Common myeloid progenitor, CD34-positive (primary cell): ENCODE measurements around the gene TFF1.

ENCODE experiments used
- CTCF ChIA-PET: fragments of 350-600 bp; sonication (Branson Sonifier 250); formaldehyde crosslinking; loops from one replicate; lab custom pipeline; 2021; ENCODE audit warnings: antibody characterized with exemption; lab: Charles Lee
- POLR2A ChIA-PET: fragments of 350-600 bp; sonication (Branson Sonifier 250); formaldehyde crosslinking; loops from one replicate; lab custom pipeline; 2021; ENCODE audit warnings: antibody characterized with exemption; lab: Charles Lee
- DNase-seq, 3 donors: peaks; one replicate each; pipeline versions ENCODE4 v3.0.0 to v3.0.0-alpha.2; 2013
- H3K27ac ChIP-seq, 2 experiments: 1 replicate in 1 of 2; 2 replicates in 1 of 2; pipeline ENCODE4 v1.7.0; 2013; ENCODE audit warnings: inconsistent platforms in 2 of 2, low read length in 2 of 2, mild to moderate bottlenecking in 2 of 2, low read depth in 1 of 2, moderate library complexity in 1 of 2; ENCODE audit not compliant: severe bottlenecking in 2 of 2, insufficient read depth in 1 of 2, poor library complexity in 1 of 2
- H3K27me3 ChIP-seq, 5 experiments: replicated peaks in 2 of 5; 1 replicate in 3 of 5; 2 replicates in 2 of 5; pipeline versions ENCODE4 v1.6.1 to v1.7.0; 2013; ENCODE audit warnings: low read length in 4 of 5, mild to moderate bottlenecking in 2 of 5, moderate library complexity in 2 of 5, inconsistent platforms in 1 of 5; ENCODE audit not compliant: insufficient read depth in 5 of 5, control insufficient read depth in 4 of 5
- H3K36me3 ChIP-seq, 4 experiments: 1 replicate in 2 of 4; 2 replicates in 2 of 4; pipeline versions ENCODE4 v1.6.1 to v1.7.0; 2013; ENCODE audit warnings: low read length in 3 of 4, control low read depth in 1 of 4, mild to moderate bottlenecking in 1 of 4; ENCODE audit not compliant: control insufficient read depth in 4 of 4, insufficient read depth in 4 of 4
- H3K4me1 ChIP-seq, 4 experiments: 1 replicate in 3 of 4; 2 replicates in 1 of 4; pipeline versions ENCODE4 v1.6.1 to v1.7.1; 2013; ENCODE audit warnings: low read length in 3 of 4, mild to moderate bottlenecking in 3 of 4, control low read depth in 1 of 4, inconsistent platforms in 1 of 4, moderate library complexity in 1 of 4; ENCODE audit not compliant: control insufficient read depth in 4 of 4, insufficient read depth in 4 of 4; ENCODE audit errors: control extremely low read depth in 1 of 4
- H3K4me3 ChIP-seq, 7 experiments: 1 replicate in 4 of 7; 2 replicates in 3 of 7; pipeline versions ENCODE4 v1.5.1 to v1.7.0; 2013; ENCODE audit warnings: mild to moderate bottlenecking in 7 of 7, low read length in 6 of 7, moderate library complexity in 6 of 7, inconsistent platforms in 2 of 7, low read depth in 2 of 7, control low read depth in 1 of 7; ENCODE audit not compliant: insufficient read depth in 4 of 7, control insufficient read depth in 1 of 7; ENCODE audit errors: extremely low read depth in 1 of 7
- H3K9me3 ChIP-seq, 5 experiments: 1 replicate in 4 of 5; 2 replicates in 1 of 5; pipeline versions ENCODE4 v1.6.1 to v1.7.1; 2013; ENCODE audit warnings: low read length in 4 of 5, mild to moderate bottlenecking in 2 of 5, inconsistent platforms in 1 of 5, low read depth in 1 of 5, moderate library complexity in 1 of 5; ENCODE audit not compliant: control insufficient read depth in 4 of 5, insufficient read depth in 2 of 5; ENCODE audit errors: control extremely low read depth in 1 of 5
- WGBS: methylation state at CpG from one replicate; pipeline ENCODE4 v1.1.5; 2013; ENCODE audit not compliant: insufficient coverage; 5-methylcytosine and 5-hydroxymethylcytosine counted together

TFF1 gene

GRCh38 chr21:42377951-42378340, 11.6 kb upstream of the TFF1 start:
- Histone ChIP-seq H3K9me3 (peaks cover 2 to 17% (median 10%) of the 10 kb centered on the region in 5 experiments), H3K4me3 (no peak overlapping the region), H3K27ac (no peak overlapping the region), H3K36me3 (no peaks in the 10 kb centered on the region), H3K4me1 (no peaks in the 10 kb centered on the region), H3K27me3 (peaks cover 0 to 3% (median 0%) of the 10 kb centered on the region in 5 experiments)
- no peak for DNase-seq
- CTCF ChIA-PET: no interaction called here
- POLR2A ChIA-PET: no interaction called here
- WGBS: no CpG with 5 or more reads among the region's 5 CpGs

GRCh38 chr21:42377211-42377950, 11.0 kb upstream of the TFF1 start:
- Histone ChIP-seq H3K36me3 (no peaks in the 10 kb centered on the region), H3K4me3 (no peak overlapping the region), H3K4me1 (no peaks in the 10 kb centered on the region), H3K9me3 (peaks cover 2 to 13% (median 6%) of the 10 kb centered on the region in 5 experiments), H3K27me3 (peaks cover 0 to 3% (median 0%) of the 10 kb centered on the region in 5 experiments), H3K27ac (no peak overlapping the region)
- ChIA-PET CTCF (no interaction called here), POLR2A (interaction anchor here (0.6 kb wide), 1 partner anchor 29 kb away, joined by 3 read pairs; no protein-coding TSS in a partner anchor)
- DNase-seq: no peak
- 89% methylated on average over 22 of the region's 24 CpGs for WGBS

GRCh38 chr21:42376338-42376982, 10.1 kb upstream of the TFF1 start:
- peak in 1 of 3 donors; percentile 64 for DNase-seq
- Histone ChIP-seq H3K27me3 (peaks cover 0 to 3% (median 0%) of the 10 kb centered on the region in 5 experiments), H3K4me1 (no peaks in the 10 kb centered on the region), H3K4me3 (no peak overlapping the region), H3K36me3 (no peaks in the 10 kb centered on the region), H3K9me3 (peaks cover 0 to 4% (median 0%) of the 10 kb centered on the region in 5 experiments), H3K27ac (no peak overlapping the region)
- 56% methylated on average over 28 of the region's 32 CpGs for WGBS
- ChIA-PET CTCF (interaction anchor here (1.6 kb wide), 1 partner anchor 40 kb away, joined by 3 read pairs; no protein-coding TSS in a partner anchor), POLR2A (no interaction called here)

- Histone ChIP-seq H3K4me1 (no peaks in the 10 kb centered on the region), H3K27ac (no peak overlapping the region), H3K9me3 (no peaks in the 10 kb centered on the region), H3K4me3 (no peak overlapping the region), H3K27me3 (peaks cover 0 to 3% (median 0%) of the 10 kb centered on the region in 5 experiments), H3K36me3 (no peaks in the 10 kb centered on the region)
- no peak for DNase-seq
- CTCF ChIA-PET: interaction anchor here (0.9 to 1.6 kb wide), 2 partner anchors 15 to 39 kb away, joined by 3 read pairs; no protein-coding TSS in a partner anchor
- 100% methylated on average over 2 of the region's 3 CpGs for WGBS
- POLR2A ChIA-PET: no interaction called here
These were observed 9.6 kb upstream of the TFF1 start for GRCh38 chr21:42375966-42376337.

GRCh38 chr21:42375506-42375905, 9.2 kb upstream of the TFF1 start:
- CTCF ChIA-PET: interaction anchor here (0.9 to 1.6 kb wide), 2 partner anchors 15 to 39 kb away, joined by 3 read pairs; no protein-coding TSS in a partner anchor

GRCh38 chr21:42374864-42375499, 8.6 kb upstream of the TFF1 start:
- no peaks in the 10 kb centered on the region for H3K4me1 ChIP-seq
- DNase-seq: no peak
- H3K9me3 ChIP-seq: no peaks in the 10 kb centered on the region
- no peaks in the 10 kb centered on the region for H3K36me3 ChIP-seq
- H3K27me3 ChIP-seq: peaks cover 0 to 3% (median 0%) of the 10 kb centered on the region in 5 experiments
- WGBS: 45% methylated on average over 16 of the region's 23 CpGs
- ChIA-PET CTCF (interaction anchor here (0.9 to 1.6 kb wide), 2 partner anchors 14 to 38 kb away, joined by 3 read pairs; no protein-coding TSS in a partner anchor), POLR2A (no interaction called here)
- no peak overlapping the region for H3K4me3 ChIP-seq
- no peak overlapping the region for H3K27ac ChIP-seq

More at GRCh38 chr21:42375506-42375905, 9.2 kb upstream of the TFF1 start:
- H3K4me1 ChIP-seq: no peaks in the 10 kb centered on the region
- WGBS: 82% methylated on average over 8 of the region's 11 CpGs
- no peak overlapping the region for H3K4me3 ChIP-seq
- no peak for DNase-seq
- peaks cover 0 to 3% (median 0%) of the 10 kb centered on the region in 5 experiments for H3K27me3 ChIP-seq
- H3K27ac ChIP-seq: no peak overlapping the region
- POLR2A ChIA-PET: no interaction called here
- H3K9me3 ChIP-seq: no peaks in the 10 kb centered on the region
- no peaks in the 10 kb centered on the region for H3K36me3 ChIP-seq
